H1 (cell line): Measurements from ENCODE around the gene ADGRB3. TPM values are rescaled to one million over a fixed set of nuclear protein-coding genes. Genes with fewer than 3 reads are reported as not detected.

Experiments
- BRCA1 ChIP-seq: IDR thresholded peaks from 2 replicates; pipeline ENCODE4 v1.6.1; 2012; ENCODE audit warnings: low read depth, low read length, improper control_type of control experiment
- CHD7 ChIP-seq: fragments of 300-600 bp; sonication (generic); IDR thresholded peaks from 2 replicates; pipeline ENCODE4 v1.7.1; 2012; ENCODE audit warnings: low read length, moderate library complexity, mild to moderate bottlenecking, inconsistent platforms; ENCODE audit not compliant: insufficient replicate concordance
- CREB1 ChIP-seq: IDR thresholded peaks from 2 replicates; pipeline ENCODE4 v1.6.1; 2012; ENCODE audit warnings: inconsistent platforms
- E2F6 ChIP-seq: IDR thresholded peaks from 2 replicates; pipeline ENCODE4 v1.6.1; 2012; ENCODE audit warnings: inconsistent platforms
- EP300 ChIP-seq, 2 experiments: IDR thresholded peaks; 1 replicate in 1 of 2; 2 replicates in 1 of 2; pipeline ENCODE4 v1.6.1; 2011 to 2012; ENCODE audit warnings: low read depth in 2 of 2, low read length in 2 of 2, mild to moderate bottlenecking in 2 of 2, borderline replicate concordance in 1 of 2, inconsistent platforms in 1 of 2, moderate library complexity in 1 of 2
- RAD21 ChIP-seq, 2 experiments: IDR thresholded peaks in 1 of 2; conservative IDR thresholded peaks in 1 of 2; 2 replicates each; pipeline ENCODE4 v1.6.1; 2011; ENCODE audit warnings: low read depth in 2 of 2, low read length in 2 of 2, improper control_type of control experiment in 1 of 2, inconsistent platforms in 1 of 2, mild to moderate bottlenecking in 1 of 2, moderate library complexity in 1 of 2
- SIX5 ChIP-seq: IDR thresholded peaks from 2 replicates; pipeline ENCODE4 v1.6.1; 2011; ENCODE audit warnings: mild to moderate bottlenecking, low read depth, low read length
- SP2 ChIP-seq: IDR thresholded peaks from 2 replicates; pipeline ENCODE4 v1.6.1; 2012; ENCODE audit warnings: mild to moderate bottlenecking, low read length, inconsistent platforms
- polyA plus RNA-seq, 7 experiments: library from polyadenylated mRNA; depleted of rRNA in 3 of 7; stranded (reverse) in 5 of 7; unstranded in 2 of 7; fragments of >200 nt in 5 of 7; fragments of 200-250 nt in 2 of 7; gene quantifications; 1 replicate in 5 of 7; 2 replicates in 1 of 7; 4 replicates in 1 of 7; pipeline versions ENCODE4 v1.2.1 to v1.2.3, GENCODE V29; 2011 to 2013; ENCODE audit warnings: missing spikeins in 2 of 7, mixed read lengths in 2 of 7
- total RNA-seq: library from RNA; stranded (reverse); fragmentation: NEBNext Ultra II Directional; extraction: Animal tissue kit (Norgen Biotek cat#: 25700); gene quantifications from 2 replicates; pipeline ENCODE4 v1.2.1, GENCODE V29; 2021
- TF ChIP-seq, protein P1 (sequence below): IDR thresholded peaks from 2 replicates; pipeline ENCODE4 v1.6.1; 2012; ENCODE audit warnings: low read length, inconsistent platforms

Gene ADGRB3
- total and polyA plus RNA-seq, 2 of the 8 experiments (the other 6 are each of a cell fraction or from before 2014, with no cell fraction given) = 0.35 to 1.2 TPM

GRCh38 chr6:69398729-69399128 lies 763.6 kb downstream of the ADGRB3 start (continued):
- TF ChIP-seq CHD7 (no peak), SP2 (no peak), RAD21 (IDR thresholded peaks at IDR 0.05 in 1 of 2, conservative IDR thresholded peaks at IDR 0.05 in 1 of 2; ENCODE audit: low read depth in 2 of 2, low read length in 2 of 2) (no peak), BRCA1 (no peak), CREB1 (no peak), E2F6 (no peak), EP300 (IDR thresholded peaks at IDR 0.05; ENCODE audit: borderline replicate concordance in 1 of 2, low read depth in 2 of 2, low read length in 2 of 2) (no peak), SIX5 (no peak)
- TF ChIP-seq, protein P1, sequence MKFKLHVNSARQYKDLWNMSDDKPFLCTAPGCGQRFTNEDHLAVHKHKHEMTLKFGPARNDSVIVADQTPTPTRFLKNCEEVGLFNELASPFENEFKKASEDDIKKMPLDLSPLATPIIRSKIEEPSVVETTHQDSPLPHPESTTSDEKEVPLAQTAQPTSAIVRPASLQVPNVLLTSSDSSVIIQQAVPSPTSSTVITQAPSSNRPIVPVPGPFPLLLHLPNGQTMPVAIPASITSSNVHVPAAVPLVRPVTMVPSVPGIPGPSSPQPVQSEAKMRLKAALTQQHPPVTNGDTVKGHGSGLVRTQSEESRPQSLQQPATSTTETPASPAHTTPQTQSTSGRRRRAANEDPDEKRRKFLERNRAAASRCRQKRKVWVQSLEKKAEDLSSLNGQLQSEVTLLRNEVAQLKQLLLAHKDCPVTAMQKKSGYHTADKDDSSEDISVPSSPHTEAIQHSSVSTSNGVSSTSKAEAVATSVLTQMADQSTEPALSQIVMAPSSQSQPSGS = no peak
